ENCODE measurements around the gene METTL6.
"Not testable (repeated sequence)": the region's sequence is repeated elsewhere in the genome, so short reads cannot be mapped to it uniquely, and the experiment has no call there.

The METTL6 gene

GRCh38 chr3:15450438-15451215 is 23.3 kb upstream of the METTL6 start:
- DNase-seq: no peak

- DNase-seq: no peak
Observed at GRCh38 chr3:15449489-15450224, 22.3 kb upstream of the METTL6 start.

- DNase-seq: no peak
Observed at GRCh38 chr3:15443826-15444524, 16.6 kb upstream of the METTL6 start.

GRCh38 chr3:15440891-15441290 is 13.5 kb upstream of the METTL6 start:
- DNase-seq: no peak

GRCh38 chr3:15439476-15439875 is 12.1 kb upstream of the METTL6 start:
- DNase-seq: no peak

- no peak for DNase-seq
Observed at GRCh38 chr3:15438983-15439382, 11.6 kb upstream of the METTL6 start.

- no peak for DNase-seq
Observed at GRCh38 chr3:15436246-15436645, 8.9 kb upstream of the METTL6 start.

GRCh38 chr3:15434756-15435155 is 7.4 kb upstream of the METTL6 start:
- DNase-seq: no peak

GRCh38 chr3:15433531-15433930 is 6.2 kb upstream of the METTL6 start:
- DNase-seq: no peak

GRCh38 chr3:15431256-15431837 is 4.0 kb upstream of the METTL6 start:
- no peak for DNase-seq

GRCh38 chr3:15430624-15431023 is 3.3 kb upstream of the METTL6 start:
- DNase-seq: no peak

GRCh38 chr3:15429080-15429479 is 1.7 kb upstream of the METTL6 start:
- DNase-seq: no peak

GRCh38 chr3:15428539-15428938 is 1.2 kb upstream of the METTL6 start:
- no peak for DNase-seq

- DNase-seq: no peak
Observed at GRCh38 chr3:15427981-15428380, 637 bp upstream of the METTL6 start.

GRCh38 chr3:15426579-15427118 is 695 bp downstream of the METTL6 start:
- DNase-seq: no peak

- DNase-seq: no peak
Observed at GRCh38 chr3:15420871-15421270, 6.5 kb downstream of the METTL6 start.

- not testable (repeated sequence) for DNase-seq
Observed at GRCh38 chr3:15410966-15411365, 16.4 kb downstream of the METTL6 start.

- DNase-seq: no peak
Observed at GRCh38 chr3:15409774-15410173, 17.6 kb downstream of the METTL6 start.

- DNase-seq: no peak
Observed at GRCh38 chr3:15409239-15409638, 18.1 kb downstream of the METTL6 start.

GRCh38 chr3:15405448-15406050 is 21.8 kb downstream of the METTL6 start:
- DNase-seq: no peak

GRCh38 chr3:15404767-15405166 is 22.6 kb downstream of the METTL6 start:
- DNase-seq: no peak

GRCh38 chr3:15403965-15404364 is 23.4 kb downstream of the METTL6 start:
- no peak for DNase-seq

- DNase-seq: no peak
Observed at GRCh38 chr3:15403495-15403894, 23.8 kb downstream of the METTL6 start.

Data from NCI-H2081 treated with DMSO at 0.1 percent for 48 hours (cell line).